Peyer's patch (tissue), 4 donors: ENCODE results near the gene ROR1. TPM values are rescaled to one million over a fixed set of nuclear protein-coding genes. Genes with fewer than 3 reads are reported as not detected.

Source experiments
- DNase-seq, 3 donors: peaks; one replicate each; pipeline ENCODE4 v3.0.0-alpha.2; 2017 to 2019
- H3K27ac ChIP-seq, 4 donors: fragments of 200-600 bp; sonication (generic); one replicate each; pipeline ENCODE4 v1.5.1; 2016 to 2019
- H3K27me3 ChIP-seq, 2 donors: fragments of 200-600 bp; sonication (generic); one replicate each; pipeline ENCODE4 v1.5.1; 2019
- H3K36me3 ChIP-seq, 3 donors: fragments of 200-600 bp; sonication (generic); one replicate each; pipeline ENCODE4 v1.5.1; 2016 to 2019
- H3K4me1 ChIP-seq, 4 donors: fragments of 200-600 bp; sonication (generic); one replicate each; pipeline ENCODE4 v1.5.1; 2016 to 2019
- H3K4me3 ChIP-seq, 4 donors: fragments of 200-600 bp; sonication (generic); 1 replicate in 3 of 4; 2 replicates in 1 of 4; pipeline ENCODE4 v1.5.1; 2016 to 2019; ENCODE audit warnings: mild to moderate bottlenecking in 1 of 4
- H3K9me3 ChIP-seq, 4 donors: fragments of 200-600 bp; sonication (generic); one replicate each; pipeline ENCODE4 v1.5.1; 2016 to 2019; ENCODE audit warnings: mild to moderate bottlenecking in 1 of 4
- POLR2A ChIP-seq, 2 donors: fragments of 450-650 bp; IDR thresholded peaks; one replicate each; pipeline ENCODE4 v1.5.1; 2017; ENCODE audit warnings: antibody characterized with exemption in 2 of 2, mild to moderate bottlenecking in 2 of 2, moderate library complexity in 2 of 2
- total RNA-seq, 4 donors: library from RNA; depleted of rRNA; stranded (reverse); fragments of >200 nt; gene quantifications; one replicate each; pipeline ENCODE4 v1.1.0, GENCODE V29; 2016
- TF ChIP-seq, protein P1 (sequence below), 6 experiments: fragments of 450-650 bp in 4 of 6; fragments of 200-600 bp in 2 of 6; sonication (generic) in 1 of 6; IDR thresholded peaks; one replicate each; pipeline ENCODE4 v1.5.1; 2017 to 2019; ENCODE audit warnings: antibody characterized with exemption in 6 of 6, mild to moderate bottlenecking in 3 of 6, moderate library complexity in 1 of 6

ROR1 gene
- total RNA-seq, 4 donors from 2014 or later, result 1.2 to 7.4 (median 4.7) TPM

DNA sequence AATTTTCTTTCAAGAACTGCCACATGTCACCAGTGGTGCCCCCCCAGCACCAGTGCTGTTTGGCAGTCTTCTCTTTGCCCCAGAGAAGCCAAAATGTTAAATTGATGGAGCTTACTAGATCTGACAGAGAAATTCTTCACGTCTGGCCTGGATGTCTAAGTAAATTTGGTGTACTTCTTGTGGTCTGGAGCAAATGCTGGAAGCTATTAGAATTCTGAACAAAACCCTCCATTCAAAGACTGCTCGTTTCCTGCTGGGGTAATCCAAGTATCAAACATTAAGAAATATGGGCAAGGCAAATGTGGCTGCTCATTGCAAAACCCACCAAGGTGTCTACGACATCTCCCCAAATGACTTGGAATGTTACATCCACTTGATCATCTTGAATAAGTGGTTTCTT lies 92.3 kb downstream of the ROR1 start:
- TF ChIP-seq, protein P1, sequence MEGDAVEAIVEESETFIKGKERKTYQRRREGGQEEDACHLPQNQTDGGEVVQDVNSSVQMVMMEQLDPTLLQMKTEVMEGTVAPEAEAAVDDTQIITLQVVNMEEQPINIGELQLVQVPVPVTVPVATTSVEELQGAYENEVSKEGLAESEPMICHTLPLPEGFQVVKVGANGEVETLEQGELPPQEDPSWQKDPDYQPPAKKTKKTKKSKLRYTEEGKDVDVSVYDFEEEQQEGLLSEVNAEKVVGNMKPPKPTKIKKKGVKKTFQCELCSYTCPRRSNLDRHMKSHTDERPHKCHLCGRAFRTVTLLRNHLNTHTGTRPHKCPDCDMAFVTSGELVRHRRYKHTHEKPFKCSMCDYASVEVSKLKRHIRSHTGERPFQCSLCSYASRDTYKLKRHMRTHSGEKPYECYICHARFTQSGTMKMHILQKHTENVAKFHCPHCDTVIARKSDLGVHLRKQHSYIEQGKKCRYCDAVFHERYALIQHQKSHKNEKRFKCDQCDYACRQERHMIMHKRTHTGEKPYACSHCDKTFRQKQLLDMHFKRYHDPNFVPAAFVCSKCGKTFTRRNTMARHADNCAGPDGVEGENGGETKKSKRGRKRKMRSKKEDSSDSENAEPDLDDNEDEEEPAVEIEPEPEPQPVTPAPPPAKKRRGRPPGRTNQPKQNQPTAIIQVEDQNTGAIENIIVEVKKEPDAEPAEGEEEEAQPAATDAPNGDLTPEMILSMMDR (IDR thresholded peaks at IDR 0.05), result no peak
- TF ChIP-seq POLR2A (IDR thresholded peaks at IDR 0.05), result no peak
- Histone ChIP-seq H3K9me3 (no peaks in the 10 kb centered on the region), H3K4me1 (no peaks in the 10 kb centered on the region), H3K27me3 (no peaks in the 10 kb centered on the region), H3K4me3 (no peak overlapping the region), H3K27ac (no peak overlapping the region), H3K36me3 (no peaks in the 10 kb centered on the region)
- DNase-seq, result no peak

DNA sequence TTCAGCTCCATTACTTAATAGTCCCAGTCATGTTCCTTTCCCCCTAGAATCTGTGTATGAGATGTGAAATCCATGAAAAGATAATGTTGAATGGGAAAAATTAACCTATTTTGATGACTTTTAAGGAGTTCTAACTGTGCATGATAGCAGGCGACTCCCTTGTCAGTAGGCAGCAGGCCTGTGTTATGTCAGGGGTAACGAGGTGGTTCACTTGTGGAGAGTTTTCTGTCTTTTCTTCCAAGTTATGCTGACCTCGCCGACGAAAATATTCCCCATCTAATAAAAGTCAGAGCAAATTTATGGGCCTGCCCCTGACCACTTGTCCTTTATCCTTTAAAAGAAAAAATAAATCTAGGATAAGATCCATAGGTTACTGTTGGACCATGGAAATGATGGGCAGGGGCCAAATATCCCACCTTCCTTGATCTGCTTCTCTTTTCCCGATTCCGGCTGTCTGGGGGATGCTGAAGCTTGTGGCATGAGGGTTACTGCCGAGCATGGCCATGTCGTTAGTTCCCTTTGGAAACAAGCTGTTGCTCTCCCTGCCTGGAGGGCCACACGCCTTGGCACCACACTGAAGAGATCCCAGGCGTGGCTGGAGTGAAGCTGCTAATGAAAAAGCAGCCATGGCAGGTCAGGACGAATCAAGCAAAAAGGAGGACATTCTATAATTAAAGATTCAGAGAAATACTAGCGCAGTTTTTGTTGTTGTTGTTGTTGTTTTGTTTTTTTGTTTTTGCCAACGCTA lies 93.8 kb downstream of the ROR1 start:
- TF ChIP-seq, protein P1 (IDR thresholded peaks at IDR 0.05), result no peak
- no peak for TF ChIP-seq POLR2A (IDR thresholded peaks at IDR 0.05)
- H3K27ac ChIP-seq, result no peak overlapping the region
- H3K4me3 ChIP-seq, result no peak overlapping the region
- no peaks in the 10 kb centered on the region for H3K9me3 ChIP-seq
- no peaks in the 10 kb centered on the region for H3K27me3 ChIP-seq
- no peaks in the 10 kb centered on the region for H3K4me1 ChIP-seq
- DNase-seq, result no peak
- no peaks in the 10 kb centered on the region for H3K36me3 ChIP-seq

DNA sequence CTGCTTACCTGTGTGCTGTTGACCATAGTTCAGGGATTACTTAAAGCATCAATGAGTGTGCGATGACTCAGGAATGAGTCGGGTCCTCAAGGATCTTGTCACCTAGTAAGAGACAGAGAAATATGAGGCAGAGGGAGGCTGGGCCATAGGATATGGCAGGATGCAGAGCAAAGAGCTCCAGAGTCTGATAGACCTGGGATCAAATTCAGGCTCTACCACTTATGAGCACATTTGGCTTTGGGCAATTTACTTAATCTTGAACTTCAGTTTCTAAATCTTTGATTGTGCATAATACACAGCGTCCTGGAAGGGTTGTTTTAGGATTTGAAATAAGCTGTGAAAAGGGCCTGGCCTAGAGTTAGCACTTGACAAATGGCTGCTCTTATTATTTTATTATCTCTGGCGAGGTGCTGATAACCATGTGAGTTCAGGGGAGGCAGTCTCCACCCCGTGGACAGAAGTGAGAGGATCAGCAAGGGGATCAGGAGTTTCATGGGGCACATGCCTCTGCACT lies 94.5 kb downstream of the ROR1 start:
- Histone ChIP-seq H3K27me3 (no peaks in the 10 kb centered on the region), H3K27ac (no peak overlapping the region), H3K9me3 (no peaks in the 10 kb centered on the region), H3K4me3 (no peak overlapping the region), H3K4me1 (no peaks in the 10 kb centered on the region), H3K36me3 (no peaks in the 10 kb centered on the region)
- TF ChIP-seq, protein P1 (IDR thresholded peaks at IDR 0.05), result peak in 3 of 6 experiments; percentile 26 to 31 (median 29)
- TF ChIP-seq POLR2A (IDR thresholded peaks at IDR 0.05), result no peak
- DNase-seq, result no peak

DNA sequence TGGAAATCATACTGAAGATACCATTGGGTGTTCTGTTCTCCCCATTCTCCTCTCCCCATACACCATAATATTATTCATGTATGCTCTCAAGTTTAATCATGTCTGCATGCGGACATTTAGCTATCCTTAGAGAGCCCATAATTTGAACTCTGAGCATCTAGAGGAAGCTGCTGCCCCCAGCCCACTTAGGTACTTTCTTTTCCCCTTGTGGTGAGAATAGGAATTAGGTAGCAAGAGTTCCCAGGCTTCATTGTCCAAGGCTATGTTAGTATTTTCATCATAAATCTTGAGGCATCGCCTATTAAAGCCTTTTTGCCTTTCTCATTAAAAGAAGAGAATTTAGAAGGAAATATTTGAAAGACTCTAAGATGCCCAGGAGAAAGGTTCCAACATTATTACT lies 96.3 kb downstream of the ROR1 start:
- DNase-seq, result no peak
- no peaks in the 10 kb centered on the region for H3K4me1 ChIP-seq
- H3K27me3 ChIP-seq, result no peaks in the 10 kb centered on the region
- H3K4me3 ChIP-seq, result no peak overlapping the region
- H3K9me3 ChIP-seq, result no peaks in the 10 kb centered on the region
- TF ChIP-seq, protein P1 (IDR thresholded peaks at IDR 0.05), result no peak
- TF ChIP-seq POLR2A (IDR thresholded peaks at IDR 0.05), result no peak
- H3K27ac ChIP-seq, result no peak overlapping the region
- H3K36me3 ChIP-seq, result no peaks in the 10 kb centered on the region

DNA sequence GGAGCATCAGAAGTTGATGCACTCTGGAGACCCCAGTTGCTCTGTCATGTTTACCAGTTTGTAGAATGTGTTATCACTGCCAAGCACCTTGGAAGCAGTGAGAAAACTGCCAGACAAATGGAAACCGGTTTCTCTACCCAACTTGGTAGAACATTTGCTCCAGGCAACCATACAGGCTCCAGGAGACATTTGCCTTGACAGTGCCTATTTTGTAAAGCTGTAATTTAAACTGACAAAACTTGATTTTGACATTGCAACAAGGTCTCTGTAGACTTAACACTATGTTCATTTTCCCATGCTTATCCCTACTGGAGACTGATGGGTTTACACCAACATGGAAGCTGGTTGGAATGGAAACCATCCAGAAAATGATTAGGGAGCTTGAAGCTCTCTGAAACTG lies 97.6 kb downstream of the ROR1 start:
- H3K4me1 ChIP-seq, result no peaks in the 10 kb centered on the region
- TF ChIP-seq, protein P1 (IDR thresholded peaks at IDR 0.05), result no peak
- no peak for TF ChIP-seq POLR2A (IDR thresholded peaks at IDR 0.05)
- DNase-seq, result no peak
- no peaks in the 10 kb centered on the region for H3K27me3 ChIP-seq
- H3K9me3 ChIP-seq, result no peaks in the 10 kb centered on the region
- no peak overlapping the region for H3K4me3 ChIP-seq
- no peak overlapping the region for H3K27ac ChIP-seq
- H3K36me3 ChIP-seq, result no peaks in the 10 kb centered on the region
